Activated T-helper 17 cell treated with anti-CD3 and anti-CD28 coated beads, Interleukin-2, amount 50 U/mL, for 72 hours (primary cell): ENCODE data around the gene CYB561D1. TPM values are rescaled to one million over a fixed set of nuclear protein-coding genes. Genes with fewer than 3 reads are reported as not detected.
"Not testable (repeated sequence)": the region's sequence is repeated elsewhere in the genome, so short reads cannot be mapped to it uniquely, and the experiment has no call there.

Experiments used
- ATAC-seq: fragments of 150-1000 bp; cut with Tn5 transposase; replicated peaks from 2 replicates; pipeline ENCODE4 v1.10.0; 2021; ENCODE audit warnings: mild to moderate bottlenecking, moderate library complexity
- H3K27ac Mint-ChIP-seq: one replicate; pipeline ENCODE4 v1.8.0; 2022; ENCODE audit warnings: mixed read lengths
- H3K27me3 Mint-ChIP-seq: one replicate; pipeline ENCODE4 v1.8.0; 2022; ENCODE audit warnings: mixed read lengths
- H3K36me3 Mint-ChIP-seq: one replicate; pipeline ENCODE4 v1.8.0; 2022; ENCODE audit warnings: low read depth, mild to moderate bottlenecking, mixed read lengths
- H3K4me1 Mint-ChIP-seq: one replicate; pipeline ENCODE4 v1.8.0; 2022; ENCODE audit warnings: mixed read lengths
- H3K4me3 Mint-ChIP-seq: one replicate; pipeline ENCODE4 v1.8.0; 2022; ENCODE audit warnings: mild to moderate bottlenecking, mixed read lengths
- H3K9me3 Mint-ChIP-seq: one replicate; pipeline ENCODE4 v1.8.0; 2022; ENCODE audit warnings: mixed read lengths
- total RNA-seq, 2 donors: library from RNA; stranded (reverse); gene quantifications; one replicate each; pipeline ENCODE4 v1.2.3, GENCODE V29; 2022

Gene CYB561D1
- total RNA-seq, 2 donors from 2014 or later = 7.6 to 19.2 TPM

DNA sequence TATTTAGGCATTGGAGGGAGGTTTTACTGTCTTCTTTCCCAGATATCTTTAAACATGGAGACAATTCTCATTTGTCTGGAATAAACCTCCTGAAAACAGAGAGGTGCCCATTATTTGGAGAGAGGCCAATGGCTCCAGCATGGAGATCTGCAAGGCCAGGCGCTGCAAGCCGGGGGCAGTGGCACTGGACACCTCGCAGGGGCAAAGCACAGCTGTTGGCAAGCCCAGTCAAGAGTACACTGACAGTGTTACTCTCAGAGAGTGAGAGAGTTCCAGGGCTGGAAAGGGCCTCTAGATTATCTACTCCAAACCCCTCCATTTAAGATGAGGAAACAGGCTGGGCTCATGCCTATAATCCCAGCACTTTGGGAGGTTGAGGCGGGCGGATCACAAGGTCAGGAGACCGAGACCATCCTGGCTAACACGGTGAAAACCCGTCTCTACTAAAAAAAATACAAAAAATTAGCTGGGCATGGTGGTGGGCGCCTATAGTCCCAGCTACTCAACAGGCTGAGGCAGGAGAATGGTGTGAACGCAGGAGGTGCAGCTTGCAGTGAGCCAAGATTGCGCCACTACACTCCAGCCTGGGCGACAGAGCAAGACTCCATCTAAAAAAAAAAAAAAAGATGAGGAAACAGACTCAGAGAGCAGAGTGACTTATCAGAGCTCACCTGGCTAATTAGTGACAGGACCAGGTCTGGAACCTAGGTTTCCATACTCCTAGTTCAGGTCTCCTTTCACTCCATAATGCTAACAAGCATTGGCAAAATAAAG lies 20.4 kb upstream of the CYB561D1 start:
- H3K27me3 Mint-ChIP-seq = peaks cover 25% of the 10 kb centered on the region

DNA sequence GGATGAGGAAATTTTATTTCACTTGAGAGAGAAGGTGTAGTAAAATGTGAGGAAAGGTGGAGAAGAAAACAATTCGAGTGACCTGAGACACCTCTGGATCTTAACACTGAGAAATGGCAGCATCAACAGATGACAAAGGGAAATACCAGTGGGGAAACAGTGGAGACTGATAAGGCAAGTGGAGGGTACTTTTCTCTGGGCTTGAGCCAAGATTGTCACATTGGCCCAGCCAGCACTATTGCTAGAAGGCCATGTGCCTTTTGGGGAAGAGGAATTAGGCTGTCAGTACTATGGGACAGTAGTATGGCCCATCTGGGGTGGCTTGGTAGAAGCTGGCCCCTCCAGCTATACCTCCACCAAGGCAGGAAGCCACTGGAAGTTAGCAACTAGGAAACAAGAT lies 19.2 kb upstream of the CYB561D1 start:
- no peaks in the 10 kb centered on the region for H3K36me3 Mint-ChIP-seq
- H3K27ac Mint-ChIP-seq = no peak overlapping the region
- no peaks in the 10 kb centered on the region for H3K9me3 Mint-ChIP-seq
- peaks cover 25% of the 10 kb centered on the region for H3K27me3 Mint-ChIP-seq
- peaks cover 6% of the 10 kb centered on the region for H3K4me1 Mint-ChIP-seq
- ATAC-seq = no peak
- no peak overlapping the region for H3K4me3 Mint-ChIP-seq

More for the DNA sequence above, 20.4 kb upstream of the CYB561D1 start:
- not testable (repeated sequence) for H3K4me3 Mint-ChIP-seq, H3K36me3 Mint-ChIP-seq, H3K27ac Mint-ChIP-seq, H3K4me1 Mint-ChIP-seq, H3K9me3 Mint-ChIP-seq, ATAC-seq

DNA sequence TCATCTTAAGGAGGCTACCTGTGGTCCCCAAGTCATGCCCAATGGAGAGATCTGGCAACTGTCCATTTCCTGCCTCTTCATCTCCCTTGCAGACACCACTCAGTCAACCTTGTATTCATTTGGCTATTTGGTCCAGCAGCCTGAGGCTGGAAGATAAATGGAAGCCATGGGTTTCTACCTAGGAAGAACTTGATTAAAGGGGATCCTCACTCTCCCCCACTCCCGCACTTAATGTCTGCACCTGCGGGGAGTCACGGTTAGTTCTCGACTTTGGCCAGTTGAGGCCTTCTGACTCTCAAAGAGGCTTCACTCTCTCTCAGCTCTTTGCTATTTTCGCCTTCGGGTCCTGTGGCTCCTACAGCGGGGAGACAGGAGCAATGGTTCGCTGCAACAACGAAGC lies 18.6 kb upstream of the CYB561D1 start:
- ATAC-seq = no peak
- H3K27me3 Mint-ChIP-seq = peaks cover 25% of the 10 kb centered on the region
- no peak overlapping the region for H3K4me3 Mint-ChIP-seq
- H3K4me1 Mint-ChIP-seq = peaks cover 6% of the 10 kb centered on the region
- no peak overlapping the region for H3K27ac Mint-ChIP-seq
- no peaks in the 10 kb centered on the region for H3K36me3 Mint-ChIP-seq
- no peaks in the 10 kb centered on the region for H3K9me3 Mint-ChIP-seq

DNA sequence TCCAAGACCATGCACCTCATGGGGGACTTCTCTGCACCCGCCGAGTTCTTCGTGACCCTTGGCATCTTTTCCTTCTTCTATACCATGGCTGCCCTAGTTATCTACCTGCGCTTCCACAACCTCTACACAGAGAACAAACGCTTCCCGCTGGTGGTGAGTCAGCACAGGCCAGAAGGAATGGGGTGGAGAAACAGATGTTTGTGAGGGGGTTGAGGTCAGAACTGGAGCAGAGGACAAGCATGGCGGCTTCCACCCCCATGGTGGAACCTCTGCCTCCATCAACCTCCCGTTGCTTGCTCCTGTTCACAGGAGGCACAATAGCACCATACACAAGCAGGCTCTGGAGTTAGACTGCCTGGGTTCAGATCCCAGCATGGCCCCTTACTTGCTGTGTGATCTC lies 17.1 kb upstream of the CYB561D1 start:
- peaks cover 6% of the 10 kb centered on the region for H3K4me1 Mint-ChIP-seq
- no peak overlapping the region for H3K27ac Mint-ChIP-seq

DNA sequence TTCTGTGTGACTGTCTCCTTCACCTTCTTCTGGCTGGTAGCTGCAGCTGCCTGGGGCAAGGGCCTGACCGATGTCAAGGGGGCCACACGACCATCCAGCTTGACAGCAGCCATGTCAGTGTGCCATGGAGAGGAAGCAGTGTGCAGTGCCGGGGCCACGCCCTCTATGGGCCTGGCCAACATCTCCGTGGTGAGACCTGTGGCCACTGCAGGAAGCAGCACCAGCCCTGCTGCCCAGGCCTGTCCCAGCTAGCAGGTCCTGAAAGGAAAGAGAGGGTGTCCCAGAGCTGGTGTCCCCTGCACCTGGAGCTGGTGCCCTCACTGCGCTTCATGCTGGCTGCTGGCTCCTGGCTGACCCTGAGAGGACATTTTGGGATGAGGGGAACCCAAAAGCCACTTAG lies 16.1 kb upstream of the CYB561D1 start:
- H3K36me3 Mint-ChIP-seq = no peaks in the 10 kb centered on the region
- no peak for ATAC-seq
- peaks cover 12% of the 10 kb centered on the region for H3K4me1 Mint-ChIP-seq
- no peaks in the 10 kb centered on the region for H3K9me3 Mint-ChIP-seq
- H3K4me3 Mint-ChIP-seq = no peak overlapping the region
- peaks cover 14% of the 10 kb centered on the region for H3K27me3 Mint-ChIP-seq
- no peak overlapping the region for H3K27ac Mint-ChIP-seq

More for the DNA sequence above, 17.1 kb upstream of the CYB561D1 start:
- H3K9me3 Mint-ChIP-seq = no peaks in the 10 kb centered on the region
- H3K36me3 Mint-ChIP-seq = no peaks in the 10 kb centered on the region
- ATAC-seq = no peak
- peaks cover 15% of the 10 kb centered on the region for H3K27me3 Mint-ChIP-seq
- no peak overlapping the region for H3K4me3 Mint-ChIP-seq

DNA sequence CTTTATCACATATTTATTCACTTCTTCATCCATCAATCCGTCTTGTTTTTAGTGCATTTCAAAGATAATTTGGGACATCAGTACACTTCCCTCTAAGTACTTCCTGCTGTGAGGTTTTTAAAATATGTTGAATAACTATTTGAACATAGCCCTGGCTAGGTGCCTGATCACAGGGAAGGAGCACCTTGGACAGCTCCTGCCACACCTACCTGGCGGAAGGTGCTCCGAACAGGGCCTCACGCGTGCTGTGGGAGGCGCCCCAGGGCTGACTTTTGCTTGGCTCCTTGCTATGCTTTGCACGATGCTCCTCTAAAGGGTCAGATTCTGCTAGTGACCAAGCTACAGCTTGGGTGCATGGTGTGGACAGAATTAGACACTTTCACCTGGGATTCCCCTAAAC lies 15.1 kb upstream of the CYB561D1 start:
- no peak overlapping the region for H3K27ac Mint-ChIP-seq
- peaks cover 10% of the 10 kb centered on the region for H3K27me3 Mint-ChIP-seq
- no peaks in the 10 kb centered on the region for H3K36me3 Mint-ChIP-seq
- no peak for ATAC-seq
- peaks cover 14% of the 10 kb centered on the region for H3K4me1 Mint-ChIP-seq
- no peaks in the 10 kb centered on the region for H3K9me3 Mint-ChIP-seq
- no peak overlapping the region for H3K4me3 Mint-ChIP-seq

DNA sequence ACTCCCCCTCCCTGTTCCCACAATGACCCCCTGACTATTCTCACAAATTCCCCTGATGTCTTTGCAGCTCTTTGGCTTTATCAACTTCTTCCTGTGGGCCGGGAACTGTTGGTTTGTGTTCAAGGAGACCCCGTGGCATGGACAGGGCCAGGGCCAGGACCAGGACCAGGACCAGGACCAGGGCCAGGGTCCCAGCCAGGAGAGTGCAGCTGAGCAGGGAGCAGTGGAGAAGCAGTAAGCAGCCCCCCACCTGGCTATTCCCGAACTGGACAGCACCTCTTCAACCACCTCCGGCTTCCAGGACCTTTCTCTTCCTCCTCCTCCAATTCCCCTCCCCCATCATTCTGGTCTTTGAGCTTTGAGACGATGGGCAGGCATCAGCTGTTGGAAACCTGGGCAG lies 14.6 kb upstream of the CYB561D1 start:
- Mint-ChIP-seq H3K9me3 (no peaks in the 10 kb centered on the region), H3K4me3 (no peak overlapping the region), H3K27ac (peak overlapping the region; percentile 43), H3K36me3 (no peaks in the 10 kb centered on the region), H3K27me3 (peaks cover 10% of the 10 kb centered on the region), H3K4me1 (peaks cover 14% of the 10 kb centered on the region)
- ATAC-seq = no peak

DNA sequence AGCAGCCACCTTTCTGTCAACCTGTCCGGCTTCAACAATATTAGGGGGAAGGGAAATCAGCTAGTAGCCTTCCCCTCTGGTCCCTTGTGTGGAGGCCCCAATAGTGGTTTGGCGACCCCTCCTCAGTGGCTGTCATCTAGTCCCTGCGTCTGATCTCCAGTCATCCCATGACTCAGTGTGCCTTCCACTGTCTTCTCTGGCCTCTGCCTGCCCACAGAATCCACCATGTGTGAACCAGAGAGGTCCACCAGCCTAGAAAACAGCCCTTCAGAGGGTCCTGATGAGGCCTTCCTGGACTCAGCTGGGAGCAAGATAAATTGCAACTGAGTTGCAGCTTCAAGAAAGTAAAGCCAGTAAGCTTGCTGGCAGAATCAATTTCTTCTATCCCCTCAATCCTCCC lies 14.0 kb upstream of the CYB561D1 start:
- Mint-ChIP-seq H3K9me3 (no peaks in the 10 kb centered on the region), H3K4me3 (no peak overlapping the region), H3K27me3 (peaks cover 10% of the 10 kb centered on the region), H3K4me1 (peaks cover 16% of the 10 kb centered on the region), H3K27ac (peak overlapping the region; percentile 43), H3K36me3 (no peaks in the 10 kb centered on the region)
- no peak for ATAC-seq

DNA sequence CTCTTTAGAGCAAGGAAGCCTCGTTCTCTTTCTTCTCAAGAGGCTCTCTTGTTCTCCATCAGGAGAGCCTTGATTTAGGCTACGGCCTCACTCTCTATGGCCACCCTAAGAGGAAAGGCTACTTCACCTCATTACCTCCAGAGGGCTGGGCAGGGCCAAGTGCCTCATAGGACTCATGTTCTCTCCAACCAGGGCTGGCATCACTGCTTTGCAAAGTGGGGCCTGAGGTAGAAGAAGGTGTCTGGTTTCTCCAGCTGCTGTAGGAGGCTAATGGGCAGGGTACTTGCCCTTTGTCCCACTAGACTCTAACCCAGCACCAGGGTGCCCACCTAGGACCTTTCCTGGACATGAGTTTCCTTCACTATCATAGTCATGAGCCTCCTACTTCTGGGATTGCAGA lies 12.2 kb upstream of the CYB561D1 start:
- H3K4me1 Mint-ChIP-seq = peaks cover 28% of the 10 kb centered on the region
- no peak overlapping the region for H3K4me3 Mint-ChIP-seq
- no peak overlapping the region for H3K27ac Mint-ChIP-seq
- H3K27me3 Mint-ChIP-seq = no peaks in the 10 kb centered on the region
- peaks cover 7% of the 10 kb centered on the region for H3K36me3 Mint-ChIP-seq
- H3K9me3 Mint-ChIP-seq = no peaks in the 10 kb centered on the region
- no peak for ATAC-seq

DNA sequence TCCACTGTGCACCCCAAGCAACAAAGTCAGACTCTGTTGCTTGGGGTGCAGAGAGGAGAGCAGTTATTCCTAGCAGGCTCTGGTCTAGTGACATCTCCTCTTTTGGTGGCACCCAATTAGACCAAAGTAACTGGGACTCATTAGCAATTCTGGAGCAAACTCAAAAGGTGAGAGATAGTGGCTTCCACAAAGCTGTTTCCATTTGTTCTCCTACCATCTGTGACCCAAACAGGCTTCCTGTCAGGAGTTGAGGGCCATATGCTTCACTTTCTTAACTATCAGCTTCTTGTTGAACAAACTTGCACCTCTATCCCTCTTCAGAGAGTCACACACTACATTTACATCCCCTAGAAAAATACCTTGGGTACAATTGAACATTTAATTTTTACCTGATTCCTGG lies 11.7 kb upstream of the CYB561D1 start:
- no peak for ATAC-seq
- Mint-ChIP-seq H3K27ac (peak overlapping the region; percentile 92), H3K36me3 (peaks cover 10% of the 10 kb centered on the region), H3K4me1 (peaks cover 29% of the 10 kb centered on the region), H3K27me3 (no peaks in the 10 kb centered on the region), H3K4me3 (peak overlapping the region; percentile 91), H3K9me3 (no peaks in the 10 kb centered on the region)

DNA sequence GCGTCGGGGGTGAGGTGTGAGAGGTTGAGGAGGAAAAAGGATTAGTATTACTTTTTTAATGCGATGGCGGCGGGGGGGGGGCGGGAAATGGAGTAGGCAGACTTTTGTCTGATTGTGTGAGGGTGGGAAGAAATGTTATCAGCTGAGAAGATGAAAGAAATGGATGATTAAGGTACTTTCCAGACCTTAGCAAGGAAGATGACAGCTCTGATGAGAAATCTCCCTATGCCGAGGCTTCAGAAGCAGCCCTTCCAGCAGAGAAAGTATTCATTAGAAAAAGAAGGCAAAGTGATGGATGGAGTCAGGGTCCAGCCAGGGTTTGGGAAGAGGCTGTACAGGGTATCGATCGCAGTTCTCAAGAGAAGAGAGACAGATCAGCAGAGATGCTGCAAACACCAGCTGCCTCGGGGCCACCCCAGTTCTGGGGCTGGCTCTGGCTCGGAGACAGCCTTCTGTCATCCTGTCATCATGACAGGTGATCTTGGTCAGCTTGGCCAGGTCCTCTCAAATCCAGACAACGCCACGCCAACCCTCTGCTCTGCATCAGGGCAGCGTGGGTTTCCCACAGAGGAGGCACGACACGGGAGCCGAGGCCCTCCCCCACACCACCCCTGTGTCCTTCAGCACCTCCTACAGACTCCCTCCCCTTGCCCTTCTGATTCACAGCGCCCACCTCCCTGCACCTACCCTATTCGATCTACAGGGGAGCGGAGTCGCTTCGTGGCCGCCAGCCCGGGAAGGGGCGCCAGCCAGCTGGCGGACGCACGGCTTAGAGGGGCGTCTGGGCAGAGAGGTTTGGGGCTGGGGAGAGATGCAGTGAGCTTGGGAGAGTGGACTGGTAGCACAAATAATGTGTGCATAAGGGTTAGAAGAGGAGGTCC lies 10.9 kb upstream of the CYB561D1 start:
- H3K27ac Mint-ChIP-seq = peak overlapping the region; percentile 92
- peak; percentile 51 for ATAC-seq
- H3K4me3 Mint-ChIP-seq = peak overlapping the region; percentile 91
- H3K4me1 Mint-ChIP-seq = peaks cover 29% of the 10 kb centered on the region
- no peaks in the 10 kb centered on the region for H3K9me3 Mint-ChIP-seq
- peaks cover 17% of the 10 kb centered on the region for H3K36me3 Mint-ChIP-seq
- H3K27me3 Mint-ChIP-seq = no peaks in the 10 kb centered on the region

DNA sequence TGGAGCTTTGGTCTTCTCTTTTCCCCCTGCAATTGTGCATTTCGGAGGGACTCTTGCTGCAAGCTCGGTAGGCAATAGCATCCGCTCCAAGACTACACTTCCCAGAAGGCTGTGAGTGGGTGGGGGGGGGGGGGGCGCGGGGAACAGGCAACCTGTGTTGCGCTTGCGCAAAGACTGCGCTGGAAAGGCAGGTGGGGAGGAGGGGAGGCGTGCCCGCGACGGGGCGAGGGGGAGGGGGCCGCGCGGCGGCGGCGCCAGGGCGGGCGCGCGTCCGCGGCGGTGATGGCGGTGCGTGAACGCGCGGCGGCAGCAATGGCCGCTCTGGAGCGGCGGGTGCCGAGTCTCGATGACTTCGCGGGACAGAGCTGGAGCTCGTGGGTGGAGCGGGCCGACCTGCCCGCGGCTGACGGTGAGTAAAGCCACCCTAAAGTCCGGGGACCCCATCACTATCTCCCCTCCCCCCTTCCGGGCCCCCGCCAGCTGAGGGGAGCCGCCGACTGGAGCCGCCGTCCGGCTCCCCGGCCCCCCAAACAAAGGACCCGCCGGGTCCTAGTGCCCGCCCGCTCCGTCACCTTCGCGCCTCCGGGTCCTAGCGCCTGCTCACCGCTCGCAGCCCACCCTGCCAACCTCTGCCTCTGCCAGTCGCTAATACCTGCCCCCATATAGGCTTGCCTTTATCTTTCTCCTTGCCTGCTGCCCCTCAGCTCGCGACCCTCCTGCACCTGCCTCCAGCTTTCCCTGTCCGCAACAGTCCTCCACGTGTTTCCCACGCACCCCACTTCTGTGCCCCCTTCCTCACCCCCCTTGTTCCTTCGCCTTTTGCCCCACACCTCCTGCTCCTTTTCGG lies 10.0 kb upstream of the CYB561D1 start, which contains the start of gene ATXN7L2:
Gene ATXN7L2, plus strand, starts transcription at position 234 of the 847 bp plus-strand sequence. Its CDS starts 49 bp downstream, at position 283.
- peak; percentile 77 for ATAC-seq
- Mint-ChIP-seq H3K36me3 (peaks cover 26% of the 10 kb centered on the region), H3K4me1 (peaks cover 27% of the 10 kb centered on the region), H3K4me3 (peak within 1 kb of the TSS; percentile 91), H3K27ac (peak within 1 kb of the TSS; percentile 92), H3K27me3 (no peaks in the 10 kb centered on the region), H3K9me3 (no peaks in the 10 kb centered on the region)

DNA sequence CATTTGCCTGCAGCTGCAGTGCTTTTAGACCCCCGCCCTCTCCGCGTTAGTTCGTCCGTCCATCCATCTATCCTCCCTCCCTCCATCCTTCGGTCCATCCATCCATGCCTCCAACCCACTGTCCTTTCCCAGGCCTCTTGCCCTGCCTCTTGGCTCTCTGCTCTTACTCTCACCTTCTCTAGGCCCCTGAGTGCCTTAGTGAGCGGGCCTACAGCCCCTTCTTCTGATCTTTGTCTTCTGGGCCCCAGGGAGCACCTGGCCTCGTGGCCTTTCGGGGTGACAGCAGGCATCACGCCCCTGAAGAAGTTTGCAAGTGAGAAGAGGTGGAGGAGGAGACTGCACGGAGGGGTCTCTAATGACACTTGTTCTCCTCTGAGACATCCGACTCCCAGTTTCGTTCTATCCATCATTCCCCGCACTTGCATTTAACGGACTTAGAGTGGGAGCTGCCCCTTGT lies 9.3 kb upstream of the CYB561D1 start:
- peaks cover 24% of the 10 kb centered on the region for H3K4me1 Mint-ChIP-seq
- H3K27ac Mint-ChIP-seq = peak overlapping the region; percentile 87
- ATAC-seq = no peak
- H3K9me3 Mint-ChIP-seq = no peaks in the 10 kb centered on the region
- H3K4me3 Mint-ChIP-seq = peak overlapping the region; percentile 91
- peaks cover 31% of the 10 kb centered on the region for H3K36me3 Mint-ChIP-seq
- H3K27me3 Mint-ChIP-seq = no peaks in the 10 kb centered on the region

DNA sequence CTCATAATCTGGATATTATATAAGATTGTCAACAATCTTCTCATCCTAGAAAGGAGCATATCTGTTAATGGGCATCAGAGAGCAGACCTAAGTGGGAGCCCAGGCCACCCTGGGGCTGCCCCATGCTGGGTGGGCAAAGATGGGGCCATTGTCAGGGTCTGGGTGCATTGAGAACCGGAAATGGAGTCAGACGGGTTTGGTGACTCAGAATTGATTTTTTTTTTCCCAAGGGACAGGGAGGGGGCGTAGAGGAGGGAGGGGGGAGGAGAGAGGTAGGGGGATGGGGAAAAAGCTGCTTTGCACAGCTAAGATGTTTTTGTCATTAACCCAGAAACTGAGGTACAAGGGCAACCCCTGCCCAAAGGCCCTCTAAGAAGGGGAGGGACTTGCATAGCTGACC lies 8.9 kb upstream of the CYB561D1 start:
- peaks cover 35% of the 10 kb centered on the region for H3K36me3 Mint-ChIP-seq

More for the DNA sequence above, 8.9 kb upstream of the CYB561D1 start:
- Mint-ChIP-seq H3K27ac (peak overlapping the region; percentile 87), H3K9me3 (no peaks in the 10 kb centered on the region), H3K4me1 (peaks cover 24% of the 10 kb centered on the region), H3K27me3 (no peaks in the 10 kb centered on the region), H3K4me3 (peak overlapping the region; percentile 91)
- ATAC-seq = no peak
